ENCODE results near the gene LRRC9.
"Not testable (repeated sequence)": the region's sequence is repeated elsewhere in the genome, so short reads cannot be mapped to it uniquely, and the experiment has no call there.

The LRRC9 gene

GRCh38 chr14:60067882-60068281 is 147.9 kb downstream of the LRRC9 start:
- DNase-seq: no peak

- no peak for DNase-seq
Observed at GRCh38 chr14:60079723-60080122, 159.8 kb downstream of the LRRC9 start.

DNA sequence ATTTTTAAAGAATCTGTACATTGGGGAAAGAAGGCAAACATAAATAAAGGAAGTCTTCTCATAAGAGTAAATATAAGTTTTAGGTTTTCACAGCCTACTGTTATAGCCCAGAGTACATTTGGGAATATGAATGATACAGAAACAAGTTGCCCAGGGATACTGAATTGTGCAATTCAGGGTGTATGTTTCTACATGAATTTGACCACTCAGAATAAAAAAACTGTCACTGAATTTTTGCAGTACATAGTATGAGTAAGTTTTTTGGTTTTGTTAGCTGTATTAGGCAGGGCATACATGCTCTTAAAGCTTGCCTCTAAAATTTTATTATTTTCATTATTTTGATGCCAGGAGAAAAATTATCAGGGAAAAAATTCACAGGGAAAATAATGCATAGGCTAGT is 165.1 kb downstream of the LRRC9 start:
- no peak for DNase-seq

DNA sequence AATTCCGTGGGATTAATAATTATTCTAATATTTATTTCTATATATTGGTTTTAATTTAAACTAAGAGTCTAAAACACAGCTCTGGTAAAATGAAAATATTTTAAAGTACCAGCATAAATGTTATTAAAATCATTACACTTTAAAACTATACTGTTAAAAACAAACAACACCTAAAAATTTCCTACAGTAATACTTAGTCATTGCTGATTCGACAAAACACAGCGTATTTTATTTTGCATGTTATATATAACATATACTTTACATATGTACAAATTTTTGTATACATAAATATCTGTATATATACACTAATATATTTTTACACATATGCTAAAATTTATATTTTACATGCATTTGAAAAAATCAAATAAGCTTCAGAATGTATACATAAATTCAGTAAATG is 165.7 kb downstream of the LRRC9 start:
- no peak for DNase-seq

GRCh38 chr14:60087668-60088067 is 167.7 kb downstream of the LRRC9 start:
- no peak for DNase-seq

DNA sequence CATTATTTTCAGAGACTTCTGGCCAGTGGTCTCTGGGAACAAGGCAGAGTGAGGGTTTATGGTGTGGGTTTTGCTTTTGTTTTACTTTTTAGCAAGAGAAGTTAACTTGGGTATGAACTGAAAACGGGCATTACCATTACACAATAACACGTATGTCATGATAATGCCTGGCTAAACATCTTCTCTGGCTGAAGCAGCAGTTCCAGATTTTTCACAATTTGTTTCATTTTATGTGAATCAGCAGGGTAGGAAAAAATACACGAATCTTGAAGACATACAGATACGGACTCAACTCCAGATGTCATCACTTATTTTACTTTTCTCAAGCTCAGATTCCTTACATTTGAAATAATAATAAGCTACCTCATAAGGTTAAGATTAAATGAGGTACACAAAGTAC is 169.3 kb downstream of the LRRC9 start:
- no peak for DNase-seq

DNA sequence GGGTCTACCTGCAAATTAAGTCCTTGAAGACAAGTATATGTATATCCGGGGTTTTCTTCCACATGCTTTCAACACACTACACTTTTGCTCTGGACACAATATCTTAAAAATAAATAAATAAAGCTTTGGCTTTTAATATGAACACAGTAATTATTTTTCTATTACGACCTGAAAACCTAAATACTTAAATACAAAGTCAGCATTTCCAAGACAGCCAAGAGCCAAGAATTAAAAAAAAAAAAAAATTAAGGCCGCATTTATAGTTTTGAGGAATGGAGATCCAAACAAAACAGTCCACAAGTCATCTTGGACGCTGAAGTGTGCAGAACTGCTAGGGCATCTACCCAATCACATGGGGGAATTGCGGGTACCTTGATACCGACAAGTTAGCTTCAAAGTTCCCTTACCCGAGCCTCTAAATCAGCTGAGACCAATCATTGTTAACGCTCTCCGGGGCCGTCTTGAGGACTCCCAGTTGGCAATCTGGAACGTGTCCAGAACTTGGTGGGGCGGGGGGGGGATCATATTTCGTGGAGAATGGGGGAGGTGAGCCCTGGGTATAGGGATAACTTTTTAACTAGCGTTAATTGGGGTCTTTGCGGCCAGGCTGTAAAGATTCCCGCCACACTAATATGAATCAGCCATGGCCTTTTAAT is 171.0 kb downstream of the LRRC9 start:
- peak; percentile 24 for DNase-seq

DNA sequence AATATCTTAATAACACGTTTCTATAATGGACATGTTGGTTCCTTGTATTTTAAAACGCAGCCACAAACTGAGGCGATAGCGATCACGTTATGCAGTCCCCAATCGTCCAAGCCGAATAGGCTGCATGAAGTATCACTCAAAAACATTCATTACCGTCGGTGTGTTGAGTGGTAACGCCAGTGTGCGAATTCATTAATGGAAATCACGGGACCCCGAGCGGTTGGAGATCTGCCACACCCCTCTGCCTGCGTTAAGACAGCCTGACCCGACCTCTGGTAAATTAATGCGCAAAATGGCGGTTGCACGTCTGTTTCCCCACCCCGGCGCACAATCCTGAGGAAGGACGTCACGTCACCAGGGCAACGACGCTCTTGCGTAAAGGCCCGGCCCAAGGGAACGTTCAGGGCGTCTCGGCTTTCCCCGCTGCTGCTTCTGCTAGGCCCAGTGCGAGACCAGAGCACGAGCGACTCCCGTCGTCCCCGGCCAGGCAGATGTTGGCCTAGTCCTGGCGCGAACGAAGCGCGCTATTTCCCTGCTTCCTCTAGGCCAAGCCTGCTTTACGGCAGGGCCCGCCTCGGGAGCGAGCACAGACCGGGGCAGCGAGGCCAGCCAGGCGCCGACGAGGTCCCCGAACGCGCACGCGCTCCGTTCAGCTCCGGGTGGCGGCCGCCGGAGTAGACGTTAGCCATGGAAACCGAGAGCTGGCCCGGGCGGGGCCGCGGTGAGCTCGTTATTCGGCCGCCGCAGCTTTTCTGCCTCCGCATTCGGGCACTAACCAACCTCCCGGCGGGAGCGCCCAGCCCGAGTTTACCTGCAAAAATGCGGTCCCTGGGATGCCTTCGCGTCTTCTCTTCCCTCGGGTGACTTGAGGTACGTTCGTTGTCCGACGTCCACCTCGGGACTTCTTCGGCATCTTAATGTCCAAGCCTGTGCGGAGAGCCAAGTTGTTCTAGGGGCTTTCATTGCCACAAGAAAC is 171.9 kb downstream of the LRRC9 start, which contains the start of gene PCNX4:
PCNX4 (plus strand) TSS at position 374 of the 976 bp plus-strand sequence. CDS start 15,716 bp downstream, outside the sequence.
- DNase-seq: peak; percentile 98

GRCh38 chr14:60092526-60092920 is 172.6 kb downstream of the LRRC9 start:
- no peak for DNase-seq

- no peak for DNase-seq
Observed at GRCh38 chr14:60093080-60093479, 173.1 kb downstream of the LRRC9 start.

GRCh38 chr14:60093606-60094005 is 173.7 kb downstream of the LRRC9 start:
- DNase-seq: no peak

DNA sequence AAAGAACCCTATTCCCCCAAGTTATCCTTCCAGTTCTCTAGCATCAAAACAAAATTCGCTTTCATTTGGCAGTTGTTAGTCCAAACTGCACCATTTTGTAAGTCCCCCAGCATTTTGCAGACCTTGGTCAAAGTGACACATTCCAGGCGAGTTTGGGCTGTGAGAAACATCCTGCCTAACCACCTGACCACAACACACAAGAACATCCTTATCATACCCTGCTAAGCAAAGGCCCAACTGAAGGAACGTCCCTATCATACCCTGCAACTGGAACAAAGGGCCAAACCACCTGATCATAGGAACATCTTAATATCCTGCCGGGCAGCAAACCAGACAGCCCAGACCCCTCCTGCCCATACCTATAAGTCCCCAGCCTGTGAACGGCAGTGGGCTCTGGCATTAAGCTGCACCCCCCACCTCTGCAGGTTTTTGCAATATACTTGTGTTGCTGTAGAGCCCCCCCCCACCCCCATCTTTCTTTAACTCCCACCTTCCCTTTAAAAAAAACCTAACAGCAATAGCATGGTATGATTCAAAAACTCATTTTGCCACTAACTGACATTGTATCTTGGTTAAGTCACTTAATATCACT is 174.5 kb downstream of the LRRC9 start:
- DNase-seq: no peak

DNA sequence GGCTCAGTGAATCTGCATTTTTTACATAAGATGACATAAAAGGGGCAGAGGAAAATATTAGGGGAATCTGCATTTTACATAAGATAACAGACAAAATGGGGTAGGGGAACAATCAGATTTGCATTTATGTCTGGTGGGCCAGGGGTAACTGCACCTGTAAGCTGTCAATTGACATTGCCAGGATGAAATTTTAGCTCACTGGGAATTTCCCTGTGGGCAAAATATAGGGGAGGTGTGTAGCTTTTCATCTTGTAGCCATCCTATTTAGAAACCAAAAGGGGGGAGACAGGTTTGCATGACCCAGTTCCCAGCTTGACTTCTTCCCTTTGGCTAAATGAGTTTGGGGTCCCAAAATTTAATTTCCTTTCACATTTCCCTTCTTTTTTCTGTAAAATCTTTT is 175.3 kb downstream of the LRRC9 start:
- DNase-seq: no peak

GRCh38 chr14:60095781-60096450 is 176.0 kb downstream of the LRRC9 start:
- no peak for DNase-seq

GRCh38 chr14:60097974-60098373 is 178.0 kb downstream of the LRRC9 start:
- DNase-seq: no peak

DNA sequence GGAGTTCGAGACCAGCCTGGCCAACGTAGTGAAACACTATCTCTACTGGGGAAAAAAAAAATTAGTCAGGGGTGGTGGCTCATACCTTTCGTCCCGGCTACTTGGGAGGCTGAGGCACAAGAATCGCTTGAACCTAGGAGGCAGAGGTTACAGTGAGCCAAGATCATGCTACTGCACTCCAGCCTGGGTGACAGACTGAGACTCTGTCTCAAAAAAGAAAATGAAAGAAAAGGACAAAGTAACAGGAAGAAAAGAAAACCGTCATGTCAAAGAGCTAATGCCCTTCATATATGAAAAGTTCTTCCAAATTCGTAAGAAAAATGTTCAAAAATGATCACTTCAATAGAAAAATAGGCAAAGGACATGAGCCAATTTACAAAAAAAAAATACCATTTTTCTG is 179.9 kb downstream of the LRRC9 start:
- DNase-seq: not testable (repeated sequence)

DNA sequence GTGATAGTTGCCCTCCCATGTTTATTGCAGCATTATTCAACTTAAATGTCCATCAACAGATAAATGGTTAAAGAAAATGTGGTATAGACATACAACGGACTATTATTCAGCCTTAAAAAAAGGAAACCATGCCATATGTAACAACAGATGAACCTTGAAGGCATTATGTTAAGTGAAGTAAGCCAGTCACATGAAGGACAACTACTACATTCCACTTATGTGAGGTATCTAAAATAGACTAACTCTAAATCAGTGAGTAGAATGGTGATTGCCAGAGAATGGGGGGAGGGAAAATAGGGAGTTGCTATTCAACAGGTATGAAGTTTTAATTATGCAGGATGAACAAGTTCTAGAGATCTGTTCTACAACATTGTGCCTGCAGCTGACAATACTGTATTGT is 181.8 kb downstream of the LRRC9 start:
- DNase-seq: no peak

- no peak for DNase-seq
Observed at GRCh38 chr14:60102389-60102788, 182.4 kb downstream of the LRRC9 start.

- DNase-seq: no peak
Observed at GRCh38 chr14:60106339-60106738, 186.4 kb downstream of the LRRC9 start.

GRCh38 chr14:60107477-60107876 is 187.5 kb downstream of the LRRC9 start:
- no peak for DNase-seq

- DNase-seq: no peak
Observed at GRCh38 chr14:60111732-60112131, 191.8 kb downstream of the LRRC9 start.
